Ovary (tissue), 9 donors: ENCODE data around the gene ASB7. TPM values are rescaled to one million over a fixed set of nuclear protein-coding genes. Genes with fewer than 3 reads are reported as not detected.
"Not testable (repeated sequence)": the region's sequence is repeated elsewhere in the genome, so short reads cannot be mapped to it uniquely, and the experiment has no call there.

Source experiments
- DNase-seq, 5 donors: peaks; one replicate each; pipeline ENCODE4 v3.0.0-alpha.2; 2019 to 2020
- H3K27ac ChIP-seq, 2 donors: fragments of 200-600 bp; one replicate each; pipeline versions ENCODE4 v1.5.1 to v1.8.0; 2019 to 2022
- H3K27me3 ChIP-seq: fragments of 200-600 bp; one replicate; pipeline ENCODE4 v1.8.0; 2022
- H3K36me3 ChIP-seq: fragments of 200-600 bp; sonication (generic); one replicate; pipeline ENCODE4 v1.5.1; 2019
- H3K4me1 ChIP-seq: one replicate; pipeline ENCODE4 v1.8.1; 2013; ENCODE audit warnings: mild to moderate bottlenecking, moderate library complexity; ENCODE audit not compliant: insufficient read depth
- H3K4me3 ChIP-seq: fragments of 200-600 bp; sonication (generic); one replicate; pipeline ENCODE4 v1.5.1; 2017
- H3K9me3 ChIP-seq, 2 donors: fragments of 200-600 bp in 1 of 2; sonication (generic) in 1 of 2; one replicate each; pipeline versions ENCODE4 v1.5.1 to v1.8.1; 2013 to 2019; ENCODE audit warnings: mild to moderate bottlenecking in 1 of 2, moderate library complexity in 1 of 2
- CTCF ChIP-seq, 3 donors: fragments of 450-650 bp in 2 of 3; fragments of 200-600 bp in 1 of 3; IDR thresholded peaks; one replicate each; pipeline versions ENCODE4 v1.5.1 to v1.8.0; 2016 to 2022; ENCODE audit warnings: antibody characterized with exemption in 3 of 3, mild to moderate bottlenecking in 1 of 3
- EP300 ChIP-seq: sonication (generic); formaldehyde crosslinking; IDR thresholded peaks from one replicate; pipeline ENCODE4 v1.6.1; 2017; ENCODE audit warnings: antibody characterized with exemption
- POLR2A ChIP-seq: fragments of 450-650 bp; IDR thresholded peaks from one replicate; pipeline ENCODE4 v1.6.1; 2017; ENCODE audit warnings: antibody characterized with exemption, mild to moderate bottlenecking, moderate library complexity
- WGBS, 3 donors: extraction: QIAGEN DNeasy Blood & Tissue Kit in 1 of 3; methylation state at CpG; one replicate each; pipeline versions ENCODE4 v1.1.5 to v1.1.7; 2013 to 2017; 5-methylcytosine and 5-hydroxymethylcytosine counted together
- intact Hi-C, 4 donors: fragments of 100-400 bp; cut with DNase I; formaldehyde crosslinking; loops; one replicate each; pipeline versions ENCODE4 v1.11.0 to v1.15.1; 2022 to 2023
- polyA plus RNA-seq, 2 donors: library from polyadenylated mRNA; stranded (reverse); fragments of 200-250 nt in 1 of 2; fragments of 350-450 nt in 1 of 2; fragmentation: Illumina TruSeq in 1 of 2; extraction: RNeasy Lipid Tissue Mini Kit (QIAGEN cat#74804) in 1 of 2; gene quantifications; one replicate each; pipeline ENCODE4 v1.2.3, GENCODE V29; 2013 to 2014
- total RNA-seq, 7 donors: library from RNA; depleted of rRNA in 2 of 7; stranded (reverse); fragments of >200 nt in 2 of 7; fragmentation: NEBNext Ultra II Directional in 3 of 7; extraction: Animal tissue kit (Norgen Biotek cat#: 25700) in 3 of 7; gene quantifications; one replicate each; pipeline versions ENCODE4 v1.1.0 to v1.2.4, GENCODE V29; 2016 to 2023
- donor health status: DM: no; HTN: no; CAD: no; lungs with moderate emphysema.
- donor health status: DM: no; HTN: no; CAD: no.
- donor health status: Bipolar disorder and iron deficiency.
- donor health status: DM: yes; HTN: yes; CAD: no.
- donor health status: DM: no; HTN: no; CAD: no.
- donor health status: DM: yes; HTN: yes; CAD: no.

Gene ASB7
- total and polyA plus RNA-seq, 9 donors, result 5.1 to 13.1 (median 10.4) TPM

GRCh38 chr15:100580414-100580813 lies 22.0 kb upstream of the ASB7 start:
- DNase-seq, result no peak
- TF ChIP-seq EP300 (no peak), CTCF (IDR thresholded peaks at IDR 0.05) (no peak), POLR2A (no peak)
- intact Hi-C loops, result loop anchor here in 1 of 4 donors (10.0 kb wide), 1 partner anchor 236 kb away; the partner anchor contains the start of gene ADAMTS17

GRCh38 chr15:100588638-100589242 lies 13.6 kb upstream of the ASB7 start:
- Histone ChIP-seq H3K4me1 (peaks cover 1% of the 10 kb centered on the region), H3K27ac (no peak overlapping the region), H3K4me3 (no peak overlapping the region), H3K27me3 (no peaks in the 10 kb centered on the region), H3K9me3 (no peaks in the 10 kb centered on the region), H3K36me3 (no peaks in the 10 kb centered on the region)
- intact Hi-C loops, result loop anchor here in 1 of 4 donors (10.0 kb wide), 1 partner anchor 244 kb away; the partner anchor contains the start of gene ADAMTS17
- 91 to 97% (median 95%) methylated on average over 1 of the region's 1 CpG for WGBS, 3 donors
- DNase-seq, result no peak
- no peak for TF ChIP-seq CTCF (IDR thresholded peaks at IDR 0.05)
- TF ChIP-seq EP300, result no peak
- TF ChIP-seq POLR2A, result no peak

More at GRCh38 chr15:100580414-100580813, 22.0 kb upstream of the ASB7 start:
- no peaks in the 10 kb centered on the region for H3K36me3 ChIP-seq
- H3K27ac ChIP-seq, result no peak overlapping the region
- 78 to 84% (median 80%) methylated on average over 4 of the region's 4 CpGs for WGBS, 3 donors
- H3K27me3 ChIP-seq, result no peaks in the 10 kb centered on the region
- H3K4me3 ChIP-seq, result no peak overlapping the region
- H3K4me1 ChIP-seq, result peaks cover 1% of the 10 kb centered on the region
- no peaks in the 10 kb centered on the region for H3K9me3 ChIP-seq

GRCh38 chr15:100591163-100591562 lies 11.2 kb upstream of the ASB7 start:
- H3K27ac ChIP-seq, H3K4me3 ChIP-seq, intact Hi-C loops, DNase-seq, H3K36me3 ChIP-seq, H3K4me1 ChIP-seq, H3K27me3 ChIP-seq, H3K9me3 ChIP-seq: not testable (repeated sequence)
- 97 to 99% (median 98%) methylated on average over 2 of the region's 2 CpGs for WGBS, 3 donors

GRCh38 chr15:100591835-100592234 lies 10.6 kb upstream of the ASB7 start:
- Histone ChIP-seq H3K36me3 (no peaks in the 10 kb centered on the region), H3K27me3 (no peaks in the 10 kb centered on the region), H3K27ac (no peak overlapping the region), H3K4me3 (no peak overlapping the region), H3K9me3 (no peaks in the 10 kb centered on the region), H3K4me1 (peaks cover 3% of the 10 kb centered on the region)
- TF ChIP-seq CTCF (IDR thresholded peaks at IDR 0.05), result no peak
- no peak for TF ChIP-seq POLR2A
- TF ChIP-seq EP300, result no peak
- 47 to 74% (median 49%) methylated on average over 2 of the region's 2 CpGs for WGBS, 3 donors
- intact Hi-C loops, result no loop called here
- DNase-seq, result no peak

- Histone ChIP-seq H3K4me1 (peaks cover 2% of the 10 kb centered on the region), H3K36me3 (no peaks in the 10 kb centered on the region), H3K27me3 (no peaks in the 10 kb centered on the region), H3K9me3 (no peaks in the 10 kb centered on the region), H3K4me3 (no peak overlapping the region), H3K27ac (no peak overlapping the region)
- WGBS, 3 donors, result 86 to 91% (median 89%) methylated on average over 3 of the region's 3 CpGs
- intact Hi-C loops, result no loop called here
- DNase-seq, result no peak
- no peak for TF ChIP-seq POLR2A
- TF ChIP-seq EP300, result no peak
- no peak for TF ChIP-seq CTCF (IDR thresholded peaks at IDR 0.05)
These were observed 9.5 kb upstream of the ASB7 start for GRCh38 chr15:100592898-100593297.
